Measurements from ENCODE around the gene RNF20. TPM values are rescaled to one million over a fixed set of nuclear protein-coding genes. Genes with fewer than 3 reads are reported as not detected.
"Not testable (repeated sequence)": the region's sequence is repeated elsewhere in the genome, so short reads cannot be mapped to it uniquely, and the experiment has no call there.

Gene RNF20
- total RNA-seq, 1 donor from 2014 or later: 52.2 TPM

DNA sequence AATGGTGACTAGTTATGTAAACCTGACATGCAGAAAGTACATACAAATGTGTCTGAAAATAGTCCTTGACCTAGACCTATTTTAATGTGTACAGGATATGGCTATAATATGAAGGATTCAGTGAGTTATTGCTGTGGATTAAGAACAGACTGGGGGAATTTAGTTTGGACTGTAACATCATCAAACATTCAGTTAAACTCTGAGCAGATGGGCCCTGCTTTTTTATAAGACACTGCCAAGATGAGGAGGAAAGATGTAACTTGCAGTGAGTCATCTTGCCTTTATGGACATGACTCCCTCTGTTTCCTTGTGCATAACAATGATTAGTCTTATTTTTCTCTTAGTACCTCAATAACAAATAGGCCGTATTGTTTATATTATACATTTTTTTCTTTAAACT is 48.9 kb downstream of the RNF20 start:
- no peaks in the 10 kb centered on the region for H3K9me3 Mint-ChIP-seq
- no peak overlapping the region for H3K4me3 Mint-ChIP-seq
- no peaks in the 10 kb centered on the region for H3K27me3 Mint-ChIP-seq
- H3K27ac Mint-ChIP-seq: no peak overlapping the region
- DNase-seq (ENCODE audit: extremely low spot score, unreplicated experiment): no peak
- no peaks in the 10 kb centered on the region for H3K4me1 Mint-ChIP-seq (ENCODE audit: unreplicated experiment)
- TF ChIP-seq, protein P1, sequence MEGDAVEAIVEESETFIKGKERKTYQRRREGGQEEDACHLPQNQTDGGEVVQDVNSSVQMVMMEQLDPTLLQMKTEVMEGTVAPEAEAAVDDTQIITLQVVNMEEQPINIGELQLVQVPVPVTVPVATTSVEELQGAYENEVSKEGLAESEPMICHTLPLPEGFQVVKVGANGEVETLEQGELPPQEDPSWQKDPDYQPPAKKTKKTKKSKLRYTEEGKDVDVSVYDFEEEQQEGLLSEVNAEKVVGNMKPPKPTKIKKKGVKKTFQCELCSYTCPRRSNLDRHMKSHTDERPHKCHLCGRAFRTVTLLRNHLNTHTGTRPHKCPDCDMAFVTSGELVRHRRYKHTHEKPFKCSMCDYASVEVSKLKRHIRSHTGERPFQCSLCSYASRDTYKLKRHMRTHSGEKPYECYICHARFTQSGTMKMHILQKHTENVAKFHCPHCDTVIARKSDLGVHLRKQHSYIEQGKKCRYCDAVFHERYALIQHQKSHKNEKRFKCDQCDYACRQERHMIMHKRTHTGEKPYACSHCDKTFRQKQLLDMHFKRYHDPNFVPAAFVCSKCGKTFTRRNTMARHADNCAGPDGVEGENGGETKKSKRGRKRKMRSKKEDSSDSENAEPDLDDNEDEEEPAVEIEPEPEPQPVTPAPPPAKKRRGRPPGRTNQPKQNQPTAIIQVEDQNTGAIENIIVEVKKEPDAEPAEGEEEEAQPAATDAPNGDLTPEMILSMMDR (conservative IDR thresholded peaks at IDR 0.05): no peak
- H3K36me3 Mint-ChIP-seq: no peaks in the 10 kb centered on the region

DNA sequence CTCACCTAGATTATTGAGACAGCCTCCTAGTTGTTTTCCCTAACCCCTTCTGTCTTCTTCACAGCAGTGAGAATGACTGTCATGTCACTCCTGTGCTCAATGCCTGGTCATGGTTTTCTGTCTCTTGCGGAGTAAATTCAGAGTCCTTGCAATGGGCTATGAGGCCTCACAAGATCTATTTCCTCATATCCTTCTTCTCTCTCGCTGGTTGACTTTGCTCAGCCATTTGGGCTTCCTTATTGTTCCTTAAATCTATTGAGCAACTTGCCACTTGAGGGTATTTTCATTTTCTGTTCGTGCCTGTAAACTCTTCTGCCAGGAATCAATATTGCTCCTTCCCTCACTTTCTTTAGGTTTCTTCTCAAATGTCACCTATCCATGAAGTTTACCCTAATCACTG is 52.1 kb downstream of the RNF20 start:
- Mint-ChIP-seq H3K9me3 (no peaks in the 10 kb centered on the region), H3K27ac (no peak overlapping the region), H3K4me3 (no peak overlapping the region), H3K4me1 (ENCODE audit: unreplicated experiment) (no peaks in the 10 kb centered on the region), H3K27me3 (no peaks in the 10 kb centered on the region), H3K36me3 (no peaks in the 10 kb centered on the region)
- no peak for DNase-seq (ENCODE audit: extremely low spot score, unreplicated experiment)
- TF ChIP-seq, protein P1 (conservative IDR thresholded peaks at IDR 0.05): no peak

GRCh38 chr9:101586651-101587050 is 53.0 kb downstream of the RNF20 start:
- Mint-ChIP-seq H3K27ac (no peak overlapping the region), H3K27me3 (no peaks in the 10 kb centered on the region), H3K4me1 (ENCODE audit: unreplicated experiment) (no peaks in the 10 kb centered on the region), H3K4me3 (no peak overlapping the region), H3K36me3 (no peaks in the 10 kb centered on the region), H3K9me3 (no peaks in the 10 kb centered on the region)
- DNase-seq (ENCODE audit: extremely low spot score, unreplicated experiment): no peak
- TF ChIP-seq, protein P1 (conservative IDR thresholded peaks at IDR 0.05): no peak

- H3K27ac Mint-ChIP-seq: no peak overlapping the region
- DNase-seq (ENCODE audit: extremely low spot score, unreplicated experiment): no peak
- H3K27me3 Mint-ChIP-seq: no peaks in the 10 kb centered on the region
- no peaks in the 10 kb centered on the region for H3K36me3 Mint-ChIP-seq
- no peaks in the 10 kb centered on the region for H3K9me3 Mint-ChIP-seq
- no peaks in the 10 kb centered on the region for H3K4me1 Mint-ChIP-seq (ENCODE audit: unreplicated experiment)
- no peak overlapping the region for H3K4me3 Mint-ChIP-seq
- TF ChIP-seq, protein P1 (conservative IDR thresholded peaks at IDR 0.05): no peak
Measured at GRCh38 chr9:101587332-101588043, 53.8 kb downstream of the RNF20 start.

GRCh38 chr9:101590074-101590473 is 56.4 kb downstream of the RNF20 start:
- H3K9me3 Mint-ChIP-seq; H3K4me1 Mint-ChIP-seq (ENCODE audit: unreplicated experiment); H3K27me3 Mint-ChIP-seq; H3K27ac Mint-ChIP-seq; DNase-seq (ENCODE audit: extremely low spot score, unreplicated experiment); H3K4me3 Mint-ChIP-seq; H3K36me3 Mint-ChIP-seq: not testable (repeated sequence)

- Mint-ChIP-seq H3K36me3 (no peaks in the 10 kb centered on the region), H3K27me3 (peaks cover 10% of the 10 kb centered on the region), H3K4me1 (ENCODE audit: unreplicated experiment) (no peaks in the 10 kb centered on the region), H3K4me3 (no peak overlapping the region), H3K27ac (no peak overlapping the region), H3K9me3 (no peaks in the 10 kb centered on the region)
- TF ChIP-seq, protein P1 (conservative IDR thresholded peaks at IDR 0.05): no peak
- no peak for DNase-seq (ENCODE audit: extremely low spot score, unreplicated experiment)
Measured at GRCh38 chr9:101590901-101591300, 57.2 kb downstream of the RNF20 start.
